OCI-LY7 (cell line): ENCODE results near the gene SPRR2B. TPM values are rescaled to one million over a fixed set of nuclear protein-coding genes. Genes with fewer than 3 reads are reported as not detected.

Source experiments
- BruUV-seq: library from RNA; stranded (reverse); fragments of 400-500 nt; replicated peaks from 2 replicates; lab custom pipeline; 2021; lab: Mats Ljungman, UMichigan
- CTCF ChIA-PET: fragments of 300-600 bp; sonication (Branson Sonifier 250); formaldehyde crosslinking; loops from one replicate; lab custom pipeline; 2022; ENCODE audit warnings: antibody characterized with exemption; ENCODE audit not compliant: unreplicated experiment; lab: Charles Lee
- POLR2A ChIA-PET: fragments of 300-600 bp; sonication (Branson Sonifier 250); formaldehyde crosslinking; loops from one replicate; lab custom pipeline; 2022; ENCODE audit warnings: antibody characterized with exemption; lab: Charles Lee
- DNase-seq: peaks from one replicate; pipeline ENCODE4 v3.0.0-alpha.2; 2015; ENCODE audit warnings: low spot score
- H2AFZ ChIP-seq: fragments of 200-600 bp; sonication (generic), shearing (Covaris generic); 2 replicates; pipeline ENCODE4 v1.6.1; 2014; ENCODE audit warnings: mild to moderate bottlenecking, antibody characterized with exemption, low read length, moderate library complexity
- H3K27ac ChIP-seq: fragments of 200-600 bp; sonication (generic); 2 replicates; pipeline ENCODE4 v1.5.1; 2014; ENCODE audit warnings: mixed run types, low read depth, mild to moderate bottlenecking, moderate library complexity, low read length, inconsistent platforms; ENCODE audit not compliant: poor library complexity, severe bottlenecking
- H3K36me3 ChIP-seq: fragments of 200-600 bp; sonication (generic); 2 replicates; pipeline ENCODE4 v1.6.1; 2014; ENCODE audit warnings: mild to moderate bottlenecking, antibody characterized with exemption, low read length, moderate library complexity, mixed read lengths; ENCODE audit not compliant: insufficient read depth
- H3K4me1 ChIP-seq: fragments of 200-600 bp; sonication (generic); 2 replicates; pipeline ENCODE4 v1.5.1; 2014; ENCODE audit warnings: mild to moderate bottlenecking, low read length; ENCODE audit not compliant: insufficient read depth, poor library complexity, severe bottlenecking
- H3K4me2 ChIP-seq: fragments of 200-600 bp; sonication (generic); 2 replicates; pipeline ENCODE4 v1.6.1; 2014; ENCODE audit warnings: mild to moderate bottlenecking, low read length
- H3K4me3 ChIP-seq: fragments of 200-600 bp; sonication (generic); 2 replicates; pipeline ENCODE4 v1.5.1; 2014; ENCODE audit warnings: mild to moderate bottlenecking, low read depth, low read length; ENCODE audit not compliant: poor library complexity, severe bottlenecking
- H3K79me2 ChIP-seq: fragments of 200-600 bp; sonication (generic); 2 replicates; pipeline ENCODE4 v1.6.1; 2016; ENCODE audit warnings: low read depth, mild to moderate bottlenecking, low read length, moderate library complexity, mixed read lengths; ENCODE audit not compliant: insufficient read depth
- H3K9me2 ChIP-seq: fragments of 200-600 bp; sonication (generic); 2 replicates; pipeline ENCODE4 v1.6.1; 2016; ENCODE audit warnings: mild to moderate bottlenecking, low read length, mixed read lengths; ENCODE audit not compliant: insufficient read depth
- H3K9me3 ChIP-seq: fragments of 200-600 bp; sonication (generic); 2 replicates; pipeline ENCODE4 v1.6.1; 2014; ENCODE audit warnings: mild to moderate bottlenecking, mixed run types, low read length, mixed read lengths
- H4K20me1 ChIP-seq: fragments of 200-600 bp; sonication (generic); 2 replicates; pipeline ENCODE4 v1.6.1; 2014; ENCODE audit warnings: mild to moderate bottlenecking, antibody characterized with exemption, low read length, moderate library complexity, mixed read lengths; ENCODE audit not compliant: insufficient read depth
- CTCF ChIP-seq: fragments of 200-600 bp; sonication (generic); conservative IDR thresholded peaks from 2 replicates; pipeline ENCODE4 v1.5.1; 2014; ENCODE audit warnings: mild to moderate bottlenecking, antibody characterized with exemption, low read length, moderate library complexity, mixed read lengths
- EZH2phosphoT487 ChIP-seq: fragments of 200-600 bp; sonication (generic); IDR thresholded peaks from 2 replicates; pipeline ENCODE4 v1.6.1; 2018; ENCODE audit warnings: low read depth, borderline replicate concordance, mild to moderate bottlenecking, mixed run types, antibody characterized with exemption, low read length, moderate library complexity, mixed read lengths
- intact Hi-C: fragments of 100-400 bp; cut with micrococcal nuclease; formaldehyde crosslinking; loops from one replicate; pipeline ENCODE4 v1.10.0; 2022; ENCODE audit not compliant: unreplicated experiment
- total RNA-seq, 2 experiments: library from RNA; depleted of rRNA in 1 of 2; stranded (reverse); fragments of >200 nt in 1 of 2; shearing (Covaris generic) in 1 of 2; gene quantifications; 2 replicates each; pipeline ENCODE4 v1.2.3, GENCODE V29; 2014 to 2022

SPRR2B gene
- total RNA-seq, 2 experiments from 2014 or later, result not detected

DNA sequence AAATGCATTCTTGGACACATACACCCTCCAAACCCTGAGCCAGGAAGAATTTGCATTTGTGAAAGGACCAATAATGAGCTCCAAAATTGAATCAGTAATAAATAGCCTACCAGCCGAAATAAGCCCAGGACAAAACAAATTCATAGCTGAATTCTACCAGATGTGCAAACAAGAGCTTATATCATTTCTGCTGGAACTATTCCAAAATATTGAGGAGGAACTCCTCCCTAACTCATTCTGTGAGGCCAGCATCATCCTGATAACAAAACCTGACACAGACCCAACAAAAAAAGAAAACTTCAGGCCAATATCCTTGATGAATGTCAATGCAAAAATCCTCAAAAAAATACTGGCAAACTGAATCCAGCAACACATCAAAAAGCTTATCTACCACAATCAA, 16.2 kb upstream of the SPRR2B start:
- intact Hi-C loops, result no loop called here
- Histone ChIP-seq H3K36me3 (no peaks in the 10 kb centered on the region), H3K9me2 (no peaks in the 10 kb centered on the region), H3K4me3 (no peak overlapping the region), H3K79me2 (no peaks in the 10 kb centered on the region), H4K20me1 (no peaks in the 10 kb centered on the region), H3K27ac (no peak overlapping the region), H2AFZ (no peak overlapping the region), H3K4me1 (no peaks in the 10 kb centered on the region), H3K9me3 (no peaks in the 10 kb centered on the region), H3K4me2 (no peak overlapping the region)
- TF ChIP-seq CTCF (no peak), EZH2phosphoT487 (no peak)
- ChIA-PET POLR2A (interaction anchor here (0.7 kb wide), 1 partner anchor 65 kb away, joined by 3 read pairs; no protein-coding TSS in a partner anchor), CTCF (no interaction called here)
- DNase-seq, result no peak
- no TSS peak for BruUV-seq

GRCh38 chr1:153081736-153082135, 10.3 kb upstream of the SPRR2B start:
- CTCF ChIA-PET, result no interaction called here
- Histone ChIP-seq H2AFZ (no peak overlapping the region), H3K4me3 (no peak overlapping the region), H3K79me2 (no peaks in the 10 kb centered on the region), H3K27ac (no peak overlapping the region), H3K4me1 (no peaks in the 10 kb centered on the region), H3K9me2 (no peaks in the 10 kb centered on the region), H4K20me1 (no peaks in the 10 kb centered on the region), H3K4me2 (no peak overlapping the region), H3K9me3 (no peaks in the 10 kb centered on the region), H3K36me3 (no peaks in the 10 kb centered on the region)
- intact Hi-C loops, result no loop called here
- POLR2A ChIA-PET, result no interaction called here
- DNase-seq, result no peak
- BruUV-seq, result no TSS peak
- TF ChIP-seq CTCF (no peak), EZH2phosphoT487 (no peak)

DNA sequence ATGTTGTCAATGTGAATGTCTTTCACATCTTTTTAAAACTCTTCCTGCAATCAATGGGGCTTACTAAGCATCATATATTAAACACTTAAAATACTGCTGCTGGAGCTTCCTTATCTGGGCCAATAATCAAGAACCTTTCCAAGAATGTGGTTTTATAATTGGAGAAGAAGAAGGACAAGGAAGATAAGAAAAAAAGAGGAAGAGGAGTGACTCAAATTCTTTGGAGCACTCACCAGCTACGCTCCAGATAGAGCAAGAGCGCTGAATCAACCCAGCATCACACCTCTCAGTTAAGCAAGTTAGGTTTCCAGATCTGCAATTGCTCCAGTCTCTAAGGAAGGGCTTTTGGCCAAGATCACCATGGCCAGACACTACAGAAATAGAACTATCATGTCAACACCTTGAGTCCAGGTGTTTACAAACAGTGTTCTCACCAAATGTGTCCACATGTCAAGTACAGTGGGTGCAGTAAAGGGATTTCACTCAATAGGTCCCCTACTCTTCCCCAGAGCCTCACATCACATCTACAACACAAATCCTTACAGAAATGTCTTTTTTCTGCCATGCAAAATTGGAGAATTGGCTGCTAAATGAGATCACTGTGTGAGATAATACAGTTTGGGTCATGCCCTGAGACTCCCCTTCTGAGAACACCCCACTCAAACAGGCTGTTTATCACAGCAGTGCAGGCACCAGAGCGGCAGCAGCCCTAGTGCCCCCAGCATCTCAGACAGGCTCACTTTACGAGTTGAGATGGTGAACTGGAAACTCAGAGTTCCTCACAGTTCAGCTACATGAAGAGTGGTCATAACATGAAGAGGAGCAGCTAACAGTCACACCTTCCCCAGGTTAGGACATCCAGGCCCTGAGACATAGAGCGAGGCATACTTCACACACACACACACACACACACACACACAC, 1.7 kb upstream of the SPRR2B start:
- TF ChIP-seq CTCF (no peak), EZH2phosphoT487 (no peak)
- no peaks in the 10 kb centered on the region for H3K36me3 ChIP-seq
- intact Hi-C loops, result no loop called here
- POLR2A ChIA-PET, result no interaction called here
- no peaks in the 10 kb centered on the region for H3K4me1 ChIP-seq
- DNase-seq, result no peak
- no peak overlapping the region for H2AFZ ChIP-seq
- H3K4me2 ChIP-seq, result no peak overlapping the region
- CTCF ChIA-PET, result no interaction called here
- H3K4me3 ChIP-seq, result no peak overlapping the region
- no peak overlapping the region for H3K27ac ChIP-seq
- no peaks in the 10 kb centered on the region for H3K79me2 ChIP-seq
- no TSS peak for BruUV-seq
- no peaks in the 10 kb centered on the region for H4K20me1 ChIP-seq
- no peaks in the 10 kb centered on the region for H3K9me2 ChIP-seq
- no peaks in the 10 kb centered on the region for H3K9me3 ChIP-seq
